Activated effector memory CD4-positive, alpha-beta T cell treated with anti-CD3 and anti-CD28 coated beads, Interleukin-2, amount 50 U/mL, for 16 hours (primary cell): ENCODE data around the gene HGF.

Source experiments
- DNase-seq: peaks from one replicate; pipeline ENCODE4 v3.0.0-alpha.2; 2020

Gene HGF

GRCh38 chr7:81715984-81716588 is 53.8 kb downstream of the HGF start:
- DNase-seq = no peak

GRCh38 chr7:81714306-81714705 is 55.5 kb downstream of the HGF start:
- no peak for DNase-seq

GRCh38 chr7:81710751-81711150 is 59.1 kb downstream of the HGF start:
- no peak for DNase-seq

DNA sequence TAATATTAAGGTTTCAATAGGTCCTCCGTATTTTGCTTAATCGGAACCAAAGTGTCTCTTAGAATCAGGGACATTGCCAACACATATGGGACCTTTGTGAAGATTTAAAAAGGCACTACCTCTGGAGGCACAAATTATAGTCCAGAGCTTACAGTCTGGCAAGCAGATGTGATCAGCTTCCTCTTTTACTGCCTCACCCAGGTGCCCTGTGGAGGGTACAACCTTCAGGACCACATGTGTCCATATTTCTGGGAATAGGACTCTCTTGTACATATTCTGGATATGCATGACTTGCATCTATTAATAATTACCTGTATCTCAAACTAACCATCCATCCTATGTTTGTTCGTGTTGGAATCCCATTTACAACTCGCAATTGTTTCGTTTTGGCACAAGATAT is 60.0 kb downstream of the HGF start:
- no peak for DNase-seq

- no peak for DNase-seq
These were observed 61.9 kb downstream of the HGF start for GRCh38 chr7:81707966-81708365.

- DNase-seq = no peak
These were observed 62.7 kb downstream of the HGF start for GRCh38 chr7:81707196-81707595.

GRCh38 chr7:81705206-81705605 is 64.6 kb downstream of the HGF start:
- DNase-seq = no peak

GRCh38 chr7:81704595-81704994 is 65.3 kb downstream of the HGF start:
- no peak for DNase-seq

DNA sequence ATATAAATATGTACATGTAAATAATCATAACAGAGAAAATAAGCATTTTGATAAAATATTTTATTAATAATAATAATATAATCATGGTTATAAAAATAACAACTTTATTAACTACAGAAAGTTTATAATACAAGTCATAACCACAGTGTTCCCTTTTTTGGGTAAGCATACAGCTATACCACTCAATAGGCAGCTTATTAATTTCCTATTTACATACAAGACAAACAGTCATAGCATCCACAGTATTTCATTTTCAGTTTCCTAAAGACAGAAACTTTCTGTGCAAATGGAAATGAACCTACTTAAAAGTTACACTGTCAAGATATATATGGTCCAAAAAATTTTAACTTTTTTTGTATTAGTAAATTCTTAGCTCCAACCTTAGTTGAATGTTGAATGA is 70.9 kb downstream of the HGF start:
- no peak for DNase-seq

DNA sequence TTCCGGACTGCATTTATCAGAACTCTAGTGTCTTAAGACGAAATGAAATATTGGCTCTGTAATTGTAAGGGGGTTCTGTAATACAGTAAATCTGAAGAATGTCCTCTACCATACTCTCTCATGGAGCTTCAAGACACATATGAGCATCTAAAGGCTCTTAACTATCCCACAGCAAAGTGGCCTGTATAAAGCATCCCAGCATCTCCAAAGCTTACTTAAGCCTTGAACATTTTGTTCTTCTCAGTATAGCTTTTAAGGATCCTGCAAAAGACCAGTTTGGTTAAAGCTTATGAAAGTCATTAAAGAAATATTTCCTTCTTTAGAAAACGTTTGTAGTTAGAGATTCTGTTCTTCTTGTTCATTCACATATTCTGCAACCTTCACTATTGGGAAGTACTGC is 75.1 kb downstream of the HGF start:
- DNase-seq = no peak

- DNase-seq = no peak
These were observed 76.0 kb downstream of the HGF start for GRCh38 chr7:81693894-81694293.

GRCh38 chr7:81693080-81693479 is 76.8 kb downstream of the HGF start:
- no peak for DNase-seq

DNA sequence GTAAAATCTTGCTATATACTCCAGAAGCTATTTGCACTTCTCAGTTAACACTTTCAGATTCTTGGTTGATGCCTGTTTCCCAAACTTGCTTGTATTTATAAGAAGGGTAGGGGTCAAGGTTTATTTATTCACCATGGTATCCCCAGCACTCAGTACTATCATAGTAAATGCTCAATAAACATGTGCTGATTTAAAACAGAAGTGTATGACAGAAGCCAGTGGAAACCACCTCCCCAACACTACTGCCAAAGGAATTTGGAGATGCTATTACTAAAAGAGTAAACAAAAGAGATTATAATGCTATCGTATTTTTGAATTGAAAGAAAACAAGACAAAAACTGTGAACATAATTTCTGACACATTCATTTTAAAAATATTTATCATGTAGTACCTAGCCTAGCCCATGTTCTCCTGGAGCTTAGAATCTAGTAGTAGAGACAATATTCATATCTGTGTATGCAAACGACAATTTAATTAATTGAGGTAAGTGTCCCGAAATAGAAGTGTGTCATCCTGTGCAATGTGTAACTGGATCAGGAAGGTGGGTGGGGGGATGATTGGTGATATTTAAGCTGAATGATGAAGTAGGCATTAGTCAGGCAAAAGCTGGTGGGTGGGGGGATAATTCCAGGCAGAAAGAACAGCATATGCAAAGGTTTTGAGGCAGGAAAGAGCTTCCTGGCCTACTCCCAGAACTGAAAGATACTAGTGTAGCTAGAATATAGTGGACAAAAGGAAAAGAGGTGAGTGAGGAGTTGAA is 77.5 kb downstream of the HGF start:
- no peak for DNase-seq

DNA sequence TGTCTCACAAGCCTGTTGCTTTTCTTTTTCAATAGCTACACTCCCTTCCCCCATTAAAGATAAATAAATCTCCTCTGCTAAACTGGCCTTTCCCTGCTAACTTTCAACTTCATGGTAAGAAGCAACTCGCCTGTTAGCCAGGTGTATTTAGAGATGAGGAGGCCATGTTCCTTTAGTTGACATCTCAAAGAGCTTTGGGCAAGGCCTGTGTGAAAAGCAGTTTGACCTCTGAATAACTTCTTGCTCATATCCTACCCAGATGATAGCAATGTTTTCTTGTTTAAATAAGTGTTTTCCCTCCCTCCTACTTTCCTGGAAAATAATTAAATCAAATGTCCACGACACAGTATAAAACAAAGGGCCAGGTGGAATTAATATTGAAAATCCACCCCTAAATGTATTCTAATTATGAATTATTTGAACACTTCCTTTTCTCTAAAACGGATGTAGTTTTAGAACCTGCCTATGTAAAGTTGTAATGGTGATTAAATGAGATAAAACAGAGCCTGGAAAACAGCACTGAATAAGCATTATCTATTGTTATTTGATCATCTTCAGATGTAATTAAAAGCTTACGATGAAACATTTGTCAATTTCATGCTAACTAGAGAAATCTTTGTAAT is 78.5 kb downstream of the HGF start:
- DNase-seq = no peak

DNA sequence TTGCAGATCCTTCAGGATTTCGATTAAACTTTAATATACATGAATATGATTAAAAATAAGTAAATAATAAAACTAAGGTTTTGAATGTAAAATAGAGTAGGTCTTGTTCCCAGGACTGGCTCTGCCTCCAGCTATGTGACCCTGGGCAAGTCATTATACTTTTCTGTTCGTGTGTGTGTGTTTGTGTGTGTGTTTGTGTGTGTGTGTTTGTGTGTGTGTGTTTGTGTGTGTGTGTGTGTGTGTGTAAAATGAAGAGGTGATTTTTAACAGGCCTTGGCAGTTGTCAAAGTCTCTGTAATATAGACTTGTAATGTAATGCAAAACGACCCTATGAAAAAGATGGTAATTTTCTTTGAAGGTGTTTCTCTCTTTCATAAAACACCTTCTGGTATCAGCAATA is 79.2 kb downstream of the HGF start:
- DNase-seq = no peak

DNA sequence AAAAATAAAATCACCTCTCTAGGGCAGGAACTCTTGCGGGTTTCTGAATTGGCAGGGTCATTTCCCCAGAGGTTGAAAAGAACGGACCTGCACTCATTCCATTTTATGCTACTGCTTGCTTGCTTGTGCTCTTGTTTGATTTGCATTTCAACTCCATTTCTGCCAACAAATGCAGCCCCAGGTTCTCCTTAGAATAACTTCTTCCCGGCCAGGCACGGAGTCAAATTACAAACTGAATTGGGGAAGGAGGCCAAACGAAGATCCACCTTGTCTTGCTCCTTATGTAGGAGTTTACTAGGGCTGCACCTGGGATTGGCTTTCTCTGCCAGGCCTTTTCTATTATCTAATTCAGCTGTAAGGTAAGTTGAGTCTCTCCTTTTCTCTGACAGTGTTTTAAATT is 79.6 kb downstream of the HGF start:
- no peak for DNase-seq

DNA sequence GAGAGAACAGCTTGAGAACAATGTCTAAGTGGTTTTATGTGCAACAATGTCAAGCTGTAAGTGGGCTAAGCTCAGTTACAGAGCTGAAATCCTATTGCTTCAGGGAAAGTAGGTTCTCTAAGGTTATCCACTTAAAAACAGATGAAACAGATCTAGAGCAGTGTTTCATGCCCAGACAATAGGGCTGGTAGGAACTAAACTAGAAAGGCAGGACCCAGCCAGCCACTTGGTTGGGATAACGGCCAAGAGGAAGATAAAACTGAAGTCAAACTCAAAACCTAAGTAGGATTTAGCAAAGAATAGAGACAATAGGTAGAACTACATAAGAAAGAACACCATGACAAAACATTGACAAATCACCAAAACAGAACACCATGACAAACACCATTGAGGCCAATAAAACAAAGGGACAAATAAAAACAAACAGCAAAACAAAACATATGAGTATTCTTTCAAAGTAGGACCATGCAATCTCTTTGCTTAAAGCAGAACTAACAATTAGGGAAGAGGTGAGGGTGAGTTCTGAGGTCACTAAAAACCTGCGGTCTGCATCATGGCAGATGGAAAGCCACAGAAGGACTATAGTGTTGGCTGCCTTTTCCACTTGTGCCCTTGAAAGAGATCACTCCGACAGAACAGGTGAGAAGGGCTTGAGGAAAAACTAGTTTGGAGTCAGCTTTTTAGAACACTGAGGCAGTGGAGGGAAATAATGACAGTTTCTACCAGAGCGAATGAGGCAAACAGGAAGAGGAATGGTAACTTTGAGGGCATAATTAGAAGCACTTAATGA is 81.0 kb downstream of the HGF start:
- no peak for DNase-seq

DNA sequence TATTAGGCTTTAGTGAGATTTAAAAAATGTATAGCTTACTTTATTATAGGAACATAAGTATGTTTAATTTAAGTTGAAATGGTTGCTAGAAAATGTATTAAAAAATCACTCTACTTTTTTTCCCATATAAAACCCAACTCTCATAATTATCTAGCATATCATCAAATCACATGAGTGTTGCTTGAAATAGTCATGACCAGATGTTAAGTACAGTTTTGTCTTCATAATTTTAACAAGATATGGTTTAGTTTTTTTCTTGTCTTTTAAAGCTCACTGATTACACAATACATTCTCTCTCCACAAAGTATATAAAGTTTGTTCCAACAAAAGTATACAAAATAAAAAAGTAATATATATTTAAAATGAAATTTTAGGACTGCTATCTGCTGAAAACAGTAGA is 82.8 kb downstream of the HGF start:
- DNase-seq = no peak

GRCh38 chr7:81685270-81685868 is 84.5 kb downstream of the HGF start:
- no peak for DNase-seq

DNA sequence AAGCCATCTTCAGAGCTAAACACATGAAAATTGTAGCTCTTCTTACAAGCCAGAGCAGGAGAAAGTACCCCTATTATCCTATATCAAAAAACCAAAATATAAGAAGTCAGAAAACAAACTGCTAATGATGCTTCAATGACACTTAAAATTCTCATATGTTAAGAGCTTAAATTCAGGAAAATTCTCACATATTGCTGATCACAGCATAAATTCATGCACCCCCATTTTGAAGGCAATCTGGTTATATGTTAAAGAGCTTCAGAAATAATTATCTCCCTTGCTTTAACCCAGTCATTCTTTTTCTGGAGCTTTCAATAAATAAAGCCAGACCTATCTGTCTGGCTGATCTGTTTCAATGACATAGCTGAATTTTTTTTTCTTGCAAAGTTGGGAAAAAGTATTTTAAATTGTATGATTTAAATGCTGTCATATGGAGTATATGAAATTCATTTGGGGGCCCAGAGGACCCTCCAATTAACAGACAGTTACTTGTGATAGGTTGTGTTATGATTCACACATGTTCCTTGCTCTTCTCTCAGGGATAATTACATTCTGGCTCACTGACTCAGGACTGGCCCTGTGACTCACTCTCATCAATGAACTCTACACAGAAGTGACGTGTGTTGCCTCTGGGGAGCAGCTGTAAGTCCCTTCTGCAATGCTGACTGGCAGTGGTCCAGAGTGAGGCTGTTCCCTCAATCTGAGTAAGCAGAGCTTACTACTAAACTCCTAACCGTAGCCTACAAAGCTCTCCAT is 85.2 kb downstream of the HGF start:
- DNase-seq = no peak

- DNase-seq = no peak
These were observed 85.8 kb downstream of the HGF start for GRCh38 chr7:81684033-81684432.

DNA sequence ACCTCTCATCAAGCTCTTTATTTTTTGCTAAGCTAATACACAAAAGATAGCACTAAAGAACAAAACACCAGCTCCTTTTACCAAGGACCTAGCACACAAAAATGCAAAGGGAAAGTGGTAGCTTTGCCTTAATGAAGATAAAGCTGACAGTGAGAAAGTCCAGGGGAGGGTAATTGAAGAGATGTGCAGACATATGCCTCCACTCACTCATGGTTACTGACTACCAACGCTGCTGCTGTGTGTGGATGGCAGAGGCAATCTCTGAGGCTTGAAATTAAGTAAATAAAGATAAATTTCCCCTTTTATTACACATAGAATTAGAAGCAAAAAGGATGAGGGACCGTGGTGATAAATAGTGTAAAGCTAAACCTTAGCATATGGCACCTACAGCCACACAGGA is 87.0 kb downstream of the HGF start:
- no peak for DNase-seq

- DNase-seq = no peak
These were observed 89.7 kb downstream of the HGF start for GRCh38 chr7:81680120-81680519.
